HG03039 (cell line): Measurements from ENCODE around the gene PTPRN2.
"Not testable (repeated sequence)": the region's sequence is repeated elsewhere in the genome, so short reads cannot be mapped to it uniquely, and the experiment has no call there.

ENCODE experiments used
- ATAC-seq: cut with Tn5 transposase; IDR thresholded peaks from one replicate; pipeline ENCODE4 v1.9.1; 2021; ENCODE audit warnings: mild to moderate bottlenecking, moderate library complexity; ENCODE audit not compliant: unreplicated experiment

PTPRN2 gene

GRCh38 chr7:158395349-158395748 is 192.3 kb downstream of the PTPRN2 start:
- ATAC-seq = no peak

GRCh38 chr7:158394936-158395335 is 192.7 kb downstream of the PTPRN2 start:
- no peak for ATAC-seq

GRCh38 chr7:158393926-158394625 is 193.5 kb downstream of the PTPRN2 start:
- no peak for ATAC-seq

GRCh38 chr7:158392251-158392650 is 195.4 kb downstream of the PTPRN2 start:
- ATAC-seq = no peak

- ATAC-seq = no peak
Measured at GRCh38 chr7:158391541-158391940, 196.1 kb downstream of the PTPRN2 start.

DNA sequence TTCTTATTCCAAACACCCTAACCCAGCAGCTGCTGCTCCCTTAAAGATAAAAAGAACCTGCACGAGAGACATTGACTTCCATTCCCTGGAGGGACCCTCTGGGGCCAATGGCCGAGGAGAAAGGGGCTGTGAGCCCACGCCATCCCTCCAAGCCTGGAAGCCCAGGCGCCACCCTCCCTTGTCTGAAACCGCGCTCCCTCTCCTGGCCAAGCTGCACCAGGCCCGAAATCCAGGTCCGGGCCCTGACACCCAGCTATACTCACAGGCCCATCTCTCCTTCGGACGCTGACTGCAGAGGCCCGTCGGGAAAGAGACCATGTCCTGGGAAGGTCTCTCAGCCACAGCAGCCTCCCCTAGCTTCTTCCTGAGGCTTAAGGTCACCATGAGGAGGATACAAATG is 196.5 kb downstream of the PTPRN2 start:
- no peak for ATAC-seq

GRCh38 chr7:158390460-158390859 is 197.2 kb downstream of the PTPRN2 start:
- ATAC-seq = no peak

DNA sequence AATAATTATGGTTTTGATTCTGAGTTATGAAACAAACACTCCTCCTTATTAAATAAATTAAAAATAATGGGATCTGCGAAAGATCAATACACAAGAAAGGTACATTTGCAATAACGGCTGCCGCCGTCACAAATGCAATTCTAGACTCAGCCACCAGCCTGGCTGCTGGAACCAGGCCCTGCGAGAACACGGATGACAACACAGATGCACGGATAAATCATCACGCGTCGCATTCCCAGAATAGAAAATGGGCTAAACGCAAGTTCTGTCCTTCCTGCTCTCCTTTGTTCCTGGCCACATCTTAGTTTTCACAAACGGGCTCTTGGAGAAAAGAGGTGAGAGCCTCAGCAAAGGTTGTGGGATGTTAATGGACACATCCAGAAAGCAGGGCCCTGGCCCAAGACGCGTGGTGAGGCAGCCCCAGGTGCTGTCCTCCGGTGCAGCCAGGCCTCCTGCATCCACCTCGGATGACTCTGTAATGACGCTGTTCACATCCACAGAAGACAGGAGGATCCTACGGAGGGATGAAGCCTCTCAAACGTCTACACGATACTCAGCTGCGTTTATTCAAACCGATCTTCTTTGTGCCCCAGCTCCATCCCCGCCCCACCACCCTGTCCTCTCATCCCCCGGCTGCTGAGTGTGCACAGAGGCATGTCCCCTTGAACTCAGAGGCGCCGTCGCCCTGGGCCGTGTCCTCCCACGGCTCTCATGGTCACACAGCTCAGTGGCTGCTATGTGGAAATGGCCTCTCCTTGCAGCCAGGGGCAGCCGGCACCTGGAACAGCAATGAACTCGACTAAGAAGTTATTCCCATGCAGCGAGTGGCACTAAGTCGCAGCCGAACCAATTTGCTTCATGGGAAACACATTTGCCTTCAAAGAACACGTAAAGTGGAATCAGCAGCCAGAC is 197.9 kb downstream of the PTPRN2 start:
- ATAC-seq = no peak

GRCh38 chr7:158388928-158389327 is 198.7 kb downstream of the PTPRN2 start:
- ATAC-seq = no peak

GRCh38 chr7:158388072-158388471 is 199.6 kb downstream of the PTPRN2 start:
- ATAC-seq = no peak

DNA sequence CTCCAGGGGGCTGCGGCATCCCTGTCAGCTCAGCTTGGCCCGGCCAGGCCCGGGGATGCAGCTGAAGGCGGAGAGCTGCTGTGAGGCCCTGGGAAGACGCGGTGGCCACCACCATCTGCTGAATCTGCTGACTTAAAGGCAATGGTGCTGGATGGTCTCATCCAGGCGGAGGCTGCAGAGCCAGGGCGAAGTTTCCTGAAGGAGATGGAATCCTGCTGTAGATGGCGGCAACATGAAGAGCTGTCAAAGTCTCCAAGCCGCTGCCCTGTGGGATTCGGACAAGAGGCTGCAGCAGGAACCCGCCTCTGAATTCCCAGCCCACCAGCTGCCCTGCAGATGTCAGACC is 200.1 kb downstream of the PTPRN2 start:
- ATAC-seq = no peak

GRCh38 chr7:158386866-158387545 is 200.6 kb downstream of the PTPRN2 start:
- no peak for ATAC-seq

- no peak for ATAC-seq
Measured at GRCh38 chr7:158386355-158386618, 201.3 kb downstream of the PTPRN2 start.

DNA sequence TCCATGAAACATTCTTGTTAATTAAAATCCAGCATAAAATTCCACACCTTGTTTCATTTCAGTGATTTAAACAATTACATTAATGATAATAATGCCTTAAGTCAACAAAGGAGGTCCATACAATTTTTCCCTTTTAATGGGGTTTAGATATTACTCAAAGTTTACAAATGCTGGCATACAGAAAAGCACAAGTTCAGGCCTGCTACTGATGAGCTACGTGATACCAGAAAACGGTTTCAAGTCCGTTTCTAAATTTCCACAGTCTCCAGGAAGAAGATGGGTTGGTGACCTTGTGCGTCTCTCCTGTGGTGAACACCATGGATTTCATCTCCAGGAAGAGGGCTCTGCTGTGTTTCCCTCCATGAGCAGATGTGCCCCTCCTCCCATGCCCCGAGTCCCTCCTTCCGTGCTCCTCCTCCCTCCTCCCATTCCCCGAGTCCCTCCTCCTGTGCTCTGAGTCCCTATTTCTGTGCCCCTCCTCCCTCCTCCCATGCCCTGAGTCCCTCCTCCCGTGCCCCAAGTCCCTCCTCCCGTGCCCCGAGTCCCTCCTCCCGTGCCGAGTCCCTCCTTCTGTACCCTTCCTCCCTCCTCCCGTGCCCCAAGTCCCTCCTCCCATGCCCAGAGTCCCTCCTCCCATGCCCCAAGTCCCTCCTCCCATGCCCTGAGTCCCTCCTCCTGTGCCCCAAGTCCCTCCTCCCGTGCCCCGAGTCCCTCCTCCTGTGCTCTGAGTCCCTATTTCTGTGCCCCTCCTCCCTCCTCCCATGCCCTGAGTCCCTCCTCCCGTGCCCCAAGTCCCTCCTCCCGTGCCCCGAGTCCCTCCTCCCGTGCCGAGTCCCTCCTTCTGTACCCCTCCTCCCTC is 201.9 kb downstream of the PTPRN2 start:
- not testable (repeated sequence) for ATAC-seq

DNA sequence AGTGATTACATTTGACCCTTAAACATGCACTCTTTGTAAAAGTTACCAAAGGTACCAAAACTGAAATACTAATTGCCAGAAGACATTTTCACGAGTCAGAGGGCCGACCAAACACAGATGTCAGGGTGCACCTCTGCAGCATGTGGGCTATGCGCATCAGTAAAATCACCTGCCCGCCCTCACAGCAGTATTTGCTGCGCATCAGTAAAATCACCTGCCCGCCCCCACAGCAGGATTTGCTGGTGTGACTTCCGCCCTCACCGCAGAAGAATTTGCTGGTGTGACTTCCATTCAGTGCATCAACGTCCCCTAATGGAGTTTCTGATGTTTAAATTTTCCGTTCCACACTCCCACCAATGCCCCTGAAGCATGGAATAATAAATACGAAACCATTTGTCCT is 202.9 kb downstream of the PTPRN2 start:
- ATAC-seq = no peak

DNA sequence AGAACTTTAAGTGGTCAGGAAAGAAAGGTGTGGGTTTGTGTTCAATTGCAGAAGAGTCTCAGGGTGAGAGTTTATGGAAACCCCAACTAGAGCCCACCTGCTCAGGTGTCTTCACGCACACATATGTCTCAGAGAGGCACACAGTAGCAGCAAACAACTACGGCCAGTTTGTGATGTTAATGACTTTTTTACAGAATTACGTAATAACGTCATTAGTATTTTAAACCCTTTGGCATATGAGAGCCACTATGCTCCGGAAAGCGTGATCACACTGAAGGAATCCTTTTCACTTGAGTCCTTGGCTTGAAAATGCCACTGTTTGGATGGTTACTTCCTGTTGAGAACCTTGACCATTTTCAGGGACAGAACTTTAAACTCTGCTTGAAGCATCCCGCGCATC is 204.0 kb downstream of the PTPRN2 start:
- ATAC-seq = no peak

DNA sequence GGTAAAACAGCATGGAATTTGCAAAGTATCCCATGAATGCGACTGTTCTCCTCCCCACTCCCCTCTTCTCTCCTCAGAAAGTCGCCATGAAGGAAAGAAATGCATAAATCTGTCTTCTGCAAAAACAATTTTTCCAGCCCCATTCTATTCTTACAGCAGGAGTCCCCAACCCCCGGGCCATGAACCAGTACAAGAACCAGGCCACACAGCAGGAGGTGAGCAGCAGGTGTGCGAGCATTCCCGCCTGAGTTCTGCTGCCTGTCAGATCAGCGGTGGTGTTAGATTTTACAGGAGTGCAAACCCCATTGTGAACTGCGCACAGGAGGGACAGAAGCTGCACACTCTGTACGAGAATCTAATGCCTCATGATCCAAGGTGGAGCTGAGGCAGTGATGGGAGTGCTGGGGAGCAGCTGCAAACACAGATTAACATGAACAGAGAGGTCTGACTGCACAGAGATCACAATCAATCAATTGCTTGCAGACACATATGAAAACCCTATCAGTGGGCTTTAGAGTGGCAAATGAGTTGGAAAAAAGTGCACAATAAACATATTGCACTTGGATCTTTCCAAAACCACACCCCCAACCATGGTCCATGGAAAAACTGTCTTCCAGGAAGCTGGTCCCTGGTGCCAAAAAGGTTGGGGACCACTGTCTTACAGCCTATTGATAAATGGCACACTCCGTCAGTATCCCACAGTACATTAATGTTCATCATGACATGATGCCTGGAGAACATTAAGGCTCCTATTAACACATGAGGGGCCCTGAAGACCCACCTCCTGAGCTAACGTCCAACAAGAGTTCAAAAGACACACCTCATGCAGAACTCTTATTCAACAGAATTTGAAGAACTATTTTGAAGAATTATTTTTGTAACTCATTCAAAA is 205.0 kb downstream of the PTPRN2 start:
- ATAC-seq = no peak

DNA sequence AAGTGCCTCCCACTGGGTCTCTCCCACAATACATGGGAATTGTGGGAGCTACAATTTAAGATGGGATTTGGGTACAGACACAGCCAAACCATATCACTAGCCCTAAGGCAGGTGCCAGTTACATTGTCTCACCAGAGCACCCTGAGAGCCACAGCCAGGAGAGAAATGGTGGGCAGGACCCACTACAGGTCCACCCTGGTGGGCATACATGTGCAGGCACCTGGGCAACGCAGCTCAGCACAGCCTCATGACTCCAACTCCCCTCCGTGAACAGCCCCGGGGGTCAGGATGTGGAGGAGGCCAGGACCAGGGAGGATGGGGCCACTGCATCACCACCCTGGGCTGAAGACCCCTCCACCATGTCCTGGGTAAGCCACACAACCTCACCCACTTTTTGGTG is 205.7 kb downstream of the PTPRN2 start:
- ATAC-seq = no peak

- ATAC-seq = no peak
Measured at GRCh38 chr7:158378978-158379377, 208.6 kb downstream of the PTPRN2 start.
